Spleen (tissue), 11 donors: ENCODE results near the gene NFE2L1. TPM values are rescaled to one million over a fixed set of nuclear protein-coding genes. Genes with fewer than 3 reads are reported as not detected.
"Not testable (repeated sequence)": the region's sequence is repeated elsewhere in the genome, so short reads cannot be mapped to it uniquely, and the experiment has no call there.

ENCODE experiments used
- DNase-seq: peaks from one replicate; pipeline ENCODE4 v3.0.0-alpha.2; 2020
- H3K27ac ChIP-seq, 8 donors: fragments of 200-600 bp; sonication (generic) in 7 of 8; 1 replicate in 4 of 8; 2 replicates in 4 of 8; pipeline versions ENCODE4 v1.5.0 to v1.8.0; 2016 to 2021; ENCODE audit warnings: inconsistent platforms in 4 of 8, mild to moderate bottlenecking in 4 of 8, moderate library complexity in 1 of 8
- H3K27me3 ChIP-seq, 7 donors: fragments of 200-600 bp; sonication (generic) in 6 of 7; replicated peaks in 1 of 7; 1 replicate in 4 of 7; 2 replicates in 3 of 7; pipeline versions ENCODE4 v1.5.0 to v1.8.0; 2016 to 2021; ENCODE audit warnings: inconsistent platforms in 3 of 7, mild to moderate bottlenecking in 1 of 7
- H3K36me3 ChIP-seq, 6 donors: fragments of 200-600 bp; sonication (generic) in 5 of 6; 1 replicate in 4 of 6; 2 replicates in 2 of 6; pipeline versions ENCODE4 v1.5.0 to v1.8.0; 2016 to 2021; ENCODE audit warnings: inconsistent platforms in 2 of 6
- H3K4me1 ChIP-seq, 6 donors: fragments of 200-600 bp; sonication (generic) in 5 of 6; 1 replicate in 3 of 6; 2 replicates in 3 of 6; pipeline versions ENCODE4 v1.5.0 to v1.8.0; 2016 to 2021; ENCODE audit warnings: inconsistent platforms in 3 of 6
- H3K4me3 ChIP-seq, 8 donors: fragments of 200-600 bp; sonication (generic) in 7 of 8; 1 replicate in 4 of 8; 2 replicates in 4 of 8; pipeline versions ENCODE4 v1.5.0 to v1.8.0; 2016 to 2021; ENCODE audit warnings: inconsistent platforms in 4 of 8, mild to moderate bottlenecking in 4 of 8, moderate library complexity in 2 of 8
- H3K9me3 ChIP-seq, 8 donors: fragments of 200-600 bp; sonication (generic) in 7 of 8; 1 replicate in 4 of 8; 2 replicates in 4 of 8; pipeline versions ENCODE4 v1.5.0 to v1.8.0; 2016 to 2021; ENCODE audit warnings: inconsistent platforms in 4 of 8
- CTCF ChIP-seq, 11 experiments: fragments of 200-600 bp in 7 of 11; fragments of 450-650 bp in 4 of 11; sonication (generic) in 4 of 11; IDR thresholded peaks in 8 of 11; conservative IDR thresholded peaks in 3 of 11; 1 replicate in 7 of 11; 2 replicates in 4 of 11; pipeline versions ENCODE4 v1.4.0 to v1.8.0; 2016 to 2021; ENCODE audit warnings: antibody characterized with exemption in 11 of 11, inconsistent platforms in 4 of 11, mild to moderate bottlenecking in 1 of 11
- POLR2A ChIP-seq, 3 donors: fragments of 450-650 bp; IDR thresholded peaks; one replicate each; pipeline ENCODE4 v1.5.1; 2017; ENCODE audit warnings: antibody characterized with exemption in 3 of 3, mild to moderate bottlenecking in 1 of 3
- POLR2AphosphoS5 ChIP-seq, 3 donors: sonication (generic); formaldehyde crosslinking; IDR thresholded peaks; one replicate each; pipeline ENCODE4 v1.5.1; 2017; ENCODE audit warnings: antibody characterized with exemption in 3 of 3
- WGBS, 5 donors: extraction: QIAGEN DNeasy Blood & Tissue Kit in 3 of 5; methylation state at CpG; one replicate each; pipeline versions ENCODE4 v1.1.5 to v1.1.7; 2013 to 2018; 5-methylcytosine and 5-hydroxymethylcytosine counted together
- intact Hi-C: fragments of 100-400 bp; cut with DNase I; formaldehyde crosslinking; loops from one replicate; pipeline ENCODE4 v1.15.0; 2023; ENCODE audit warnings: low total_unique reads
- polyA plus RNA-seq, 3 donors: library from polyadenylated mRNA; stranded (reverse); fragments of 200-250 nt; gene quantifications; one replicate each; pipeline ENCODE4 v1.2.1, GENCODE V29; 2013
- total RNA-seq, 7 donors: library from RNA; depleted of rRNA in 3 of 7; stranded (reverse); fragments of >200 nt in 3 of 7; fragmentation: NEBNext Ultra II Directional in 4 of 7; extraction: Animal tissue kit (Norgen Biotek cat#: 25700) in 4 of 7; gene quantifications; one replicate each; pipeline versions ENCODE4 v1.1.0 to v1.2.1, GENCODE V29; 2016 to 2021
- donor health status: healthy with polysubstance abuse.
- donor health status: DM: no; HTN: no; CAD: no; lungs with moderate emphysema.
- donor health status: DM: no; HTN: no; CAD: no.
- donor health status: Bipolar disorder and iron deficiency.
- donor health status: healthy.
- donor health status: DM: no; HTN: no; CAD: no.
- donor health status: DM: yes; HTN: yes; CAD: no.

Gene NFE2L1
- total and polyA plus RNA-seq, 10 donors = 21.2 to 242 (median 134) TPM

DNA sequence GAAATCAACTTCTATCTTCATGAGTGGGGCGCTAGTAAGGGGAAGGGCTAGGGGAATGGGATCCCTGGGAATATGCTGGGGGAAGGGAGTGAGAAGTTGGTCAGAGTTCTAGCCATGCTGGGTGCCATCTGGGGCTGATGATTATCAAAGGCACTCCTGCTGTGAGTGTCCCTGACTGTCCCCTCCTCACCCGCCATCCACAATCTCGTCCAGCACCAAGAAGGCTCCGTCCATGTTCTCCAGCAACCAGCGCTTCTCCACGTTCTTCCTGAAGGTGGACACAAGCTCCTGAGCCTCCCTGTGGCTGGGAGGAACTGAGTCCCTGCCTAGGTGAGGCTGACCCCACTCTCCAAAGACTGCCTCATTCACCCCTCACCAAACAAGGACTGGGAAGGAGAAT lies 16.2 kb upstream of the NFE2L1 start:
- intact Hi-C loops = no loop called here
- H3K9me3 ChIP-seq = no peaks in the 10 kb centered on the region
- H3K36me3 ChIP-seq = no peaks in the 10 kb centered on the region
- H3K27ac ChIP-seq = no peak overlapping the region
- peaks cover 0 to 7% (median 5%) of the 10 kb centered on the region in 6 donors for H3K4me1 ChIP-seq
- peaks cover 0 to 21% (median 0%) of the 10 kb centered on the region in 7 donors for H3K27me3 ChIP-seq
- TF ChIP-seq CTCF (IDR thresholded peaks at IDR 0.05 in 8 of 11, conservative IDR thresholded peaks at IDR 0.05 in 3 of 11) (no peak), POLR2A (IDR thresholded peaks at IDR 0.05) (no peak), POLR2AphosphoS5 (IDR thresholded peaks at IDR 0.05) (no peak)
- no peak overlapping the region for H3K4me3 ChIP-seq
- DNase-seq = no peak
- 84 to 98% (median 88%) methylated on average over 6 of the region's 6 CpGs for WGBS, 5 donors

- H3K36me3 ChIP-seq, H3K27ac ChIP-seq, H3K9me3 ChIP-seq, H3K4me3 ChIP-seq, intact Hi-C loops, DNase-seq: not testable (repeated sequence)
- Histone ChIP-seq H3K27me3 (peaks cover 0 to 48% (median 0%) of the 10 kb centered on the region in 7 donors), H3K4me1 (peaks cover 0 to 24% (median 15%) of the 10 kb centered on the region in 6 donors)
- 84 to 93% (median 85%) methylated on average over 12 of the region's 12 CpGs for WGBS, 5 donors
Observed at GRCh38 chr17:48034734-48035133, 13.4 kb upstream of the NFE2L1 start.

DNA sequence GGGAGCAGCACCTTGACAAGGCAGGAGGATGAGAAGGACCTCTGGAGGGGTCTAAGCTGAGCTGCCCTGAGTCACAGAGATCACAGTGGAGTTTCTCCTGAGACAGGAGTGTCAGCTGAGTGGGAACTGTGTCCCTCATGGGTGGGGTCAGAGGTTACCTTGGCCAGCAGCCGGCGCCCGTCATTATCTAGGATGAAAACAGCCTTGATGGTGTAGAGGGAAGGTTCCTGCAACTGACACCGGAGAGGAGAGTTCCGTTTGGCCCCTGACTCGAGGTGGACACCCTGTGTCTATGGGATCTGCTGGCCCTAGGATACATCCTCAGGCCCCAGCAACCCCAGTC lies 11.5 kb upstream of the NFE2L1 start:
- intact Hi-C loops = no loop called here
- H3K27ac ChIP-seq = peak overlapping the region in 2 of 8 donors; percentile 67 to 71
- no peaks in the 10 kb centered on the region for H3K36me3 ChIP-seq

GRCh38 chr17:48037036-48037837 lies 10.9 kb upstream of the NFE2L1 start, which contains the start of gene COPZ2:
TSS of gene COPZ2 (minus strand) at chr17:48037797. CDS start at chr17:48037777, 20 bp downstream.
- Histone ChIP-seq H3K27ac (peak within 1 kb of the TSS in 6 of 8 donors; percentile 26 to 71 (median 54)), H3K4me1 (peaks cover 0 to 24% (median 15%) of the 10 kb centered on the region in 6 donors), H3K4me3 (peak within 1 kb of the TSS; percentile 48 to 85 (median 56)), H3K36me3 (no peaks in the 10 kb centered on the region), H3K27me3 (peaks cover 0 to 45% (median 0%) of the 10 kb centered on the region in 7 donors), H3K9me3 (no peaks in the 10 kb centered on the region)
- WGBS, 5 donors = 1 to 2% (median 2%) methylated on average over 19 to 73 of the region's 73 CpGs
- intact Hi-C loops = no loop called here
- TF ChIP-seq CTCF (IDR thresholded peaks at IDR 0.05 in 8 of 11, conservative IDR thresholded peaks at IDR 0.05 in 3 of 11) (peak; percentile 43 to 86 (median 69)), POLR2A (IDR thresholded peaks at IDR 0.05) (no peak), POLR2AphosphoS5 (IDR thresholded peaks at IDR 0.05) (peak; percentile 57 to 74 (median 68))
- DNase-seq = peak; percentile 91

More for the DNA sequence above, 11.5 kb upstream of the NFE2L1 start:
- peaks cover 0 to 51% (median 0%) of the 10 kb centered on the region in 7 donors for H3K27me3 ChIP-seq
- no peak for TF ChIP-seq CTCF (IDR thresholded peaks at IDR 0.05 in 8 of 11, conservative IDR thresholded peaks at IDR 0.05 in 3 of 11)
- no peak for TF ChIP-seq POLR2A (IDR thresholded peaks at IDR 0.05)
- TF ChIP-seq POLR2AphosphoS5 (IDR thresholded peaks at IDR 0.05) = no peak
- DNase-seq = no peak
- WGBS, 5 donors = 42 to 63% (median 47%) methylated on average over 5 to 6 of the region's 6 CpGs; no CpG with 5 or more reads in 1 of the 5 donors
- H3K9me3 ChIP-seq = no peaks in the 10 kb centered on the region
- H3K4me1 ChIP-seq = peaks cover 0 to 24% (median 15%) of the 10 kb centered on the region in 6 donors
- peak overlapping the region in 7 of 8 donors; percentile 48 to 85 (median 54) for H3K4me3 ChIP-seq
